ENCODE results near the gene SH2D6.
"Not testable (repeated sequence)": the region's sequence is repeated elsewhere in the genome, so short reads cannot be mapped to it uniquely, and the experiment has no call there.

The SH2D6 gene

GRCh38 chr2:85418132-85419008 is at the start of gene SH2D6:
TSS of gene SH2D6 (plus strand) at chr2:85418714. CDS start at chr2:85429466, 10,752 bp downstream.
- peak; percentile 58 for DNase-seq (ENCODE audit: low read depth)

- DNase-seq (ENCODE audit: low read depth), result no peak
Measured at GRCh38 chr2:85368921-85369320, 49.6 kb upstream of the SH2D6 start.

DNA sequence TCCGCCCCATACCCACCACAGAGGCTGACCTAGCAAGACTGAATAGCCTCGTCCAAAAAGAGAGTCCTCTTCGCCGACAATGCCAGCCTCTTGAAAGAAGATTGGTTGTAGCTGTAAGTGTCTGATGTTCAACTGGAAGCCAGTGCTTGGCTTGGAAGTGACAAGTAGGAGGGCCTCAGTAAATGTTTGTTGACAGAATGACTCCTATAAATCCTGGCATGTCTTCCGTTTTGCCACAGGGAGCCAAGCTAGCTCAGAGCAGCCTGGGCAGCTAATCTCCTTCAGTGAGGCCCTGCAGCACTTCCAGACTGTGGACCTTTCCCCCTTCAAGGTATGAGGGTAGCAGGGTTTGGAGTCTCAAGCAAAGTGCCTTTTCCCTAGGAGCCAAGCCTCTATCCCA is 49.0 kb upstream of the SH2D6 start:
- DNase-seq (ENCODE audit: low read depth), result no peak

GRCh38 chr2:85371045-85371444 is 47.5 kb upstream of the SH2D6 start:
- no peak for DNase-seq (ENCODE audit: low read depth)

DNA sequence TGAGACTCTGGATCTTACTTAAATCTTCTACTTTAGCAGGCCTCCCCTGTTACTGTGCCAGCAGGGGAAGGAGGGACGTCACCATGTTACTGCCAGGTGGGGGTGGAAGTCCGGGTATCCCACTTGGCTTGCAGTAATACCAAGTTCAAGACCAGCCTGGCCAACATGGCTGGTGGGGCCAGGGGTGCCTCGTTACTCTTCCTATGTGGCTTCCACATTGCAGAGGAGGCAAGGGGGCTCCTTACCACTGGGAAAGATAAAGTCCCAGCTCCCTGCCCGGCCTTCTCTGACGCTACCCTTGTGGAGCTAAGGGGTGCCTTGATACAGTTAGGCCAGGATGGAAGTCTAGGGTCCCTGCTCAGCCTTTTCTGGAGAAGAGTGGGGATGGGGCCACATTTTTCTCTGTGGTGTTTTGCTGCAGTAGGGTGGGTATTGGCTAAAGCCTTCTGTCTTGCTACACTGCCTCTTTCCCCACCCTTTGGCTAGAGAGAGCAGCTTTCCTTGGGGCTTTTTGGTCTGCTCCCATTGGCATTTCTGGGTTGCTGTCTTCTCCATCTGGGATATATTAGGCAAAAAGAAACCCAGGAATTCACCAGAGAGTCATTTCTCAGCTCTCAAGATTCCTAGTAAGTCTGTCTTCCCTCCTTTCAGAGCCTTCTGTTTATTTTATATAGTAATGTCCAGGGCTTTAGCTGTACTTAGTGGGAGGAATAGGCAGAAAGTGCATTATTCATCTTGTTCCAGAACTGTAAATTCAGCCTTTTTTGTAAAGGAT is 42.0 kb upstream of the SH2D6 start:
- no peak for DNase-seq (ENCODE audit: low read depth)

GRCh38 chr2:85377083-85377482 is 41.4 kb upstream of the SH2D6 start:
- DNase-seq (ENCODE audit: low read depth), result no peak

DNA sequence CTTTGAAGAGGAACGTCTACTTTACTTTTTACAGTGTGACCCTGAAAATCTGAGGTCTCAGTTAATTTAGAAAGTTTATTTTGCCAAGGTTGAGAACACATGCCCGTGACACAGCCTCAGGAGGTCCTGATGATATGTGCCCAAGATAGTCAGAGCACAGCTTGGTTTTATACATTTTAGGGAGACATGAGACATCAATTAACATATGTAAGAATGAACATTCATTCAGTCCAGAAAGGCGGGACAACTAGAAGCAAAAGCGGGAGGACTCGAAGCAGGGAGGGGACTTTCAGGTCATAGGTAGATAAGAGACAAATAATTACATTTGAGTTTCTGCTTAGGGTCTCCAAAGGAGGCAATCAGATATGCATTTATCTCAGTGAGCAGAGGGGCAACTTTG is 40.3 kb upstream of the SH2D6 start:
- DNase-seq (ENCODE audit: low read depth), result no peak

DNA sequence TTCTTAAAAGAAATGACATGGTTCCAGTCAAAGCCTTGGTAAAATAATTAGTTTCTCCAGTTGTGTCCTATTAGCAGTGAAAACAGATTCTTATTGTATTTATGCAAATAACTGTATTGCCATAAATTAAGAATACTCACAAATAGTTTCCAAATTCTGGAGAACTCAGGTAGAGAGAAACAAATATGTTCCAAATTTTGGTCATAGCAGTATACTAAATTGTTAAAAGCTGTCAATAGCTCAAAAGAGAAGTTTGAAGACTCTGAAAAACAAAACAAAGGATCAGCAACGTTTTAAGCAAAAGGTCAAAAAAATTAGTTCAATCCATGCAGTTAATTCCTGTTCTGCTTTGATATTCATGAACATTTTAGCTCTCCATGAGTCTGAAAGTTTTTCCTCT is 38.5 kb upstream of the SH2D6 start:
- DNase-seq (ENCODE audit: low read depth), result no peak

DNA sequence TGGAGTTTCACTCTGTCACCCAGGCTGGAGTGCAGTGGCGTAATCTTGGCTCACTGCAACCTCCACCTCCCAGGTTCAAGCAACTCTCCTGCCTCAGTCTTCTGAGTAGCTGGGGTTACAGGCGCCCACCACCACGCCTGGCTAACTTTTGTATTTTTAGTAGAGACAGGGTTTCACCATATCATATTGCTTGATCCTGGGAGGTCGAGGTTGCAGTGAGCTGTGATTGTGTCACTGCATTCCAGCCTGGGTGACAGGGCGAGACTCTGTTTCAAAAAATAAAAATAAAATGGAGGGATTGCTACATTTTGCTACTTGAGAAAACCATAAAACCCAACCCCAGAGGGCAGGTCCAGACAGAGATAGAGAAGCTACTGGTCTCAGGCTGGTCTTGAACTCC is 35.4 kb upstream of the SH2D6 start:
- not testable (repeated sequence) for DNase-seq (ENCODE audit: low read depth)

DNA sequence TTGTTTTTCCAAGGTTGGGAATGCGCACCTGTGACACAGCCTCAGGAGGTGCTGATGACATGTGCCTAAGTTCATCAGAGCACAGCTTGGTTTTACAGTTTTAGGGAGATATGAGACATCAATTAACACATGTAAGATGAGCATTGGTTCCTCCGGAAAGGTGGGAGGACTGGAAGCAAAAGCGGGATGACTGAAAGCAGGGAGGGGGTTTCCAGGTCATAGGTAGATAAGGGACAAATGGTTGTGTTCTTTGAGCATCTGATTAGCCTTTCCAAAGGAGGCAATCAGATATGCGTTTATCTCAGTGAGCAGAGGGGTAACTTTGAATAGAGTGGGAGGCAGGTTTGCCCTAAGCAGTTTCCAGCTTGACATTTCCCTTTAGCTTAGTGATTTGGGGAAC is 34.7 kb upstream of the SH2D6 start:
- DNase-seq (ENCODE audit: low read depth), result no peak

DNA sequence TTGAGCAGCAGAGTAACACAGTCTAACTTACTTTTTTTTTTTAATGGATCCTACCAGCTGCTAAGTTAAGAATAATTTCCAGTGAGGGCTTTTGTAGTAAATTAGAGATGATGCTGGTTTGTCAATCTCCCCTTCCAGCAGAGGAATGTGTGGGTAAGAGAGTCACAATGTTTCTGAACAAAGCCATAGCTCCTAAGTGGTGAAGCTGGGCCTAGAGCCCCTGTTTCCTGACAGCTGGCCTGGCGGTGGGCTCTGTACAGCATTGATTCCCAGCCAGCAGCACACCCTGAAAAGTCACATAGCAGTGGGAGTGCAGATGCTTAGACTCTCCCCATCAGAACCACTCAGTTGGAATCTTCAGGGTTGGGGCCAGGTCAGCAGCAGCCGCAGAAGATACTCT is 32.8 kb upstream of the SH2D6 start:
- DNase-seq (ENCODE audit: low read depth), result no peak

DNA sequence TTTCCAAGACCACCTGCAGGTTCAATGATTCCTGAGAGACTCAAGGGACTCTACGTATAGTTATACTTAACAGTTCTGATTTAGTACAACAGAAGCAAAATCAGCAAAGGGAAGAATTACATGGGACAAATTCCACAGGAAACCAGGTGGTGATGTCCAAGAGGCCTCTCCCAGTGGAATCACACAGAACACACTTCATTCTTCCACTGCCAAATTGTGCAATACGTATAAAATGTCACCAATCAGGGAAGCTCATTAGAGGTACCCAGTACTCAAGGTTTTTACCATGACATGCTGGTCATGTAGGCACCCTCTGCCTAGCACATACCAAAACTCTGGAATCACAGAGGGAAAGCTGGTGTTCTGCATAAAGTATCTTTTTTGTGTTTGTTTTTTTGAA is 30.8 kb upstream of the SH2D6 start:
- DNase-seq (ENCODE audit: low read depth), result no peak

- no peak for DNase-seq (ENCODE audit: low read depth)
Measured at GRCh38 chr2:85388878-85389538, 29.5 kb upstream of the SH2D6 start.

GRCh38 chr2:85390941-85391669 is 27.4 kb upstream of the SH2D6 start:
- DNase-seq (ENCODE audit: low read depth), result no peak

DNA sequence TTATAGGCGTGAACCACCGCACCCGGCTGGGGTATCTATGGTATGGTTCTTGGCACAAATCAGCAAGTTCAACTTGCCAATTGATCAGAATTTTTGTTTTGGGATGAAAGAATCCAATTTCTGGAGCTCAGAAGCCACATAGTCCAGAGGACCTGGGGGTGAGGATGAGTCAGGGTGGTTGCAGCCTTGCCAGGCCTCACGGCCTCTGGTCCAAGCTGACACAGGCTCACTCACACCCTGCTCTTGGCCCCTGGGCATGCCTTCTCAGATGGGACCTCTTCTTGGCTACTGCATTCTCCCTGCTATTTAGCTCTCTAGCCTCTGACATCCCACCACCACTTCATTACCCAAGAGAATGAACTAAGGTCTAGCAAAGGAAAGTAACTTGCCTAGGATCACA is 24.7 kb upstream of the SH2D6 start:
- no peak for DNase-seq (ENCODE audit: low read depth)

DNA sequence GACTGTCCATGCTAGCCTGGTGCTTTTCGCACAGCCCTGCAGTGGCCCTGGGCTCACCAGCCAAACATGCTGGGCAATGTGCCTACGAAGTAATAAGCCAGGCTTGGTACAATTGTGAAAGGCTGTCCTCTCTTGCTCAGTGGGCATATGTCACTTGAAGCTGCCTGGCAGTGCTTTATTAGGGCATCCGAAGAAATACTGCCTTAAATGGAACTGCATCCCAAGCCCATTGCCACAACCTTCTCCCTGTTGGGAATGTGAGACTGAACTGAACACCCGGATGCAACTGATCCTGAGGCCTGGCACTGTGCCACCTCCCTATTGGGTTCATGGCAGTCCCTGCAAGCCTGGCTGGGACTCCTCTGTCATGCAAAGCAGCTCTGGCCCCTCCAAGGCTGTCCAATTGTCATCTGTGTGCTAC is 24.2 kb upstream of the SH2D6 start:
- no peak for DNase-seq (ENCODE audit: low read depth)

GRCh38 chr2:85394976-85395375 is 23.5 kb upstream of the SH2D6 start:
- no peak for DNase-seq (ENCODE audit: low read depth)

GRCh38 chr2:85395912-85396475 is 22.5 kb upstream of the SH2D6 start:
- no peak for DNase-seq (ENCODE audit: low read depth)

- DNase-seq (ENCODE audit: low read depth), result no peak
Measured at GRCh38 chr2:85396531-85397470, 21.7 kb upstream of the SH2D6 start.

DNA sequence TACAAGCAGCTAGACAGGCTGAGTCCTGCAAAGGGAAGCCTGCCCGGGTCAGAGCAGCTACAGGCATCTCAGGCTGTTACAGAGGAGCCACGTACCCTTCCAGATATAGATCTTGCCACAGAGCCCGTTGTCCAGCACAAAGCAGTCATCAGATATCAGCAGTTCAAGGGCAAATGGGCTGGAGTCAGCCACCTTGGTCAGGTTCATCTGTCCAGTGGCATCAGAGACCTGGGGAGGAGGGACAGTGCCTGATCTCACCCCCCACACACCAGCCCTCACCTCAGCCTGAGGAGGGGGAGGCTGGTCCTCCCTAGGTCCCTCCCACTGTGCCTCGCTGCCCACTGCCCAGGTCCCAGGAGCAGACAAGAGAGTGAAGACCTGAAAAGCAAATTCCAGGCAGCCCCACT is 20.6 kb upstream of the SH2D6 start:
- DNase-seq (ENCODE audit: low read depth), result no peak
